Hepatocyte (in vitro differentiated cells): ENCODE measurements around the gene PXMP4. TPM values are rescaled to one million over a fixed set of nuclear protein-coding genes. Genes with fewer than 3 reads are reported as not detected.

Source experiments
- DNase-seq: peaks from one replicate; pipeline ENCODE4 v3.0.0-alpha.2; 2016; ENCODE audit warnings: low spot score
- H2AFZ ChIP-seq: fragments of 200-600 bp; sonication (generic); 2 replicates; pipeline ENCODE4 v1.6.0; 2016; ENCODE audit warnings: antibody characterized with exemption, mild to moderate bottlenecking
- H3K27ac ChIP-seq: fragments of 200-600 bp; sonication (generic); 2 replicates; pipeline ENCODE4 v1.5.1; 2016; ENCODE audit warnings: mild to moderate bottlenecking
- H3K27me3 ChIP-seq: fragments of 200-600 bp; sonication (generic); 2 replicates; pipeline ENCODE4 v1.6.1; 2016
- H3K36me3 ChIP-seq: fragments of 200-600 bp; sonication (generic); replicated peaks from 2 replicates; pipeline ENCODE4 v1.5.1; 2016; ENCODE audit warnings: low read depth; ENCODE audit not compliant: insufficient read depth
- H3K4me1 ChIP-seq: fragments of 200-600 bp; sonication (generic); 2 replicates; pipeline ENCODE4 v1.5.1; 2016; ENCODE audit warnings: mild to moderate bottlenecking, moderate library complexity; ENCODE audit not compliant: insufficient read depth
- H3K4me2 ChIP-seq: fragments of 200-600 bp; sonication (generic); 2 replicates; pipeline ENCODE4 v1.6.0; 2016
- H3K4me3 ChIP-seq: fragments of 200-600 bp; sonication (generic); 2 replicates; pipeline ENCODE4 v1.5.1; 2016; ENCODE audit warnings: mild to moderate bottlenecking
- H3K79me2 ChIP-seq: fragments of 200-600 bp; sonication (generic); 2 replicates; pipeline ENCODE4 v1.6.0; 2017; ENCODE audit warnings: mild to moderate bottlenecking
- H3K9me2 ChIP-seq: fragments of 200-600 bp; sonication (generic); replicated peaks from 2 replicates; pipeline ENCODE4 v1.6.0; 2017; ENCODE audit warnings: mild to moderate bottlenecking; ENCODE audit not compliant: insufficient read depth
- H3K9me3 ChIP-seq: fragments of 200-600 bp; sonication (generic); 2 replicates; pipeline ENCODE4 v1.5.1; 2016; ENCODE audit warnings: low read depth, mild to moderate bottlenecking
- H4K20me1 ChIP-seq: fragments of 200-600 bp; sonication (generic); 2 replicates; pipeline ENCODE4 v1.6.0; 2016; ENCODE audit warnings: mild to moderate bottlenecking; ENCODE audit not compliant: insufficient read depth, poor library complexity, severe bottlenecking
- CTCF ChIP-seq: fragments of 200-600 bp; sonication (generic); IDR thresholded peaks from 2 replicates; pipeline ENCODE4 v1.5.1; 2016; ENCODE audit warnings: antibody characterized with exemption, mild to moderate bottlenecking; ENCODE audit not compliant: poor library complexity
- EZH2 ChIP-seq: fragments of 200-600 bp; sonication (generic); IDR thresholded peaks from 2 replicates; pipeline ENCODE4 v1.6.1; 2016; ENCODE audit warnings: antibody characterized with exemption, mild to moderate bottlenecking, borderline replicate concordance
- EZH2phosphoT487 ChIP-seq: fragments of 200-600 bp; sonication (generic); IDR thresholded peaks from one replicate; pipeline ENCODE4 v1.6.1; 2018; ENCODE audit warnings: antibody characterized with exemption, mild to moderate bottlenecking, low read depth, moderate library complexity; ENCODE audit not compliant: unreplicated experiment, severe bottlenecking
- whole genome bisulfite sequencing: methylation state at CpG from one replicate; pipeline ENCODE4 v1.1.6; 2016; ENCODE audit warnings: low lambda C conversion rate; ENCODE audit errors: missing lambda C conversion rate; 5-methylcytosine and 5-hydroxymethylcytosine counted together
- polyA plus RNA-seq: library from polyadenylated mRNA; unstranded; fragments of >200 nt; fragmentation: Nextera tagmentation; extraction: Ambion mirVana; gene quantifications from 2 replicates; pipeline ENCODE4 v1.2.1, GENCODE V29; 2016
- total RNA-seq: library from RNA; depleted of rRNA; stranded (reverse); fragments of >200 nt; gene quantifications from 2 replicates; pipeline ENCODE4 v1.2.3, GENCODE V29; 2014

PXMP4 gene
- total and polyA plus RNA-seq, 2 experiments from 2014 or later, result 4.1 to 4.7 TPM

- no peaks in the 10 kb centered on the region for H3K9me2 ChIP-seq
- peaks cover 22% of the 10 kb centered on the region for H3K79me2 ChIP-seq
- peaks cover 32% of the 10 kb centered on the region for H3K4me1 ChIP-seq
- 9% methylated on average over 29 of the region's 29 CpGs for WGBS
- H3K27ac ChIP-seq, result peak overlapping the region; percentile 77
- peak overlapping the region; percentile 74 for H2AFZ ChIP-seq
- no peaks in the 10 kb centered on the region for H3K27me3 ChIP-seq
- no peaks in the 10 kb centered on the region for H4K20me1 ChIP-seq
- no peaks in the 10 kb centered on the region for H3K9me3 ChIP-seq
- no peak for DNase-seq
- no peaks in the 10 kb centered on the region for H3K36me3 ChIP-seq
- H3K4me2 ChIP-seq, result peak overlapping the region; percentile 99
- no peak for TF ChIP-seq CTCF
- TF ChIP-seq EZH2, result no peak
- TF ChIP-seq EZH2phosphoT487, result no peak
- H3K4me3 ChIP-seq, result peak overlapping the region; percentile 71
These were observed 46.5 kb downstream of the PXMP4 start for GRCh38 chr20:33673410-33674293.

GRCh38 chr20:33673114-33673409 is 47.0 kb downstream of the PXMP4 start:
- Histone ChIP-seq H3K9me3 (no peaks in the 10 kb centered on the region), H3K4me3 (peak overlapping the region; percentile 71), H3K4me2 (peak overlapping the region; percentile 99), H3K79me2 (peaks cover 22% of the 10 kb centered on the region), H3K9me2 (no peaks in the 10 kb centered on the region), H3K36me3 (no peaks in the 10 kb centered on the region), H2AFZ (no peak overlapping the region), H3K27ac (no peak overlapping the region), H4K20me1 (no peaks in the 10 kb centered on the region), H3K4me1 (peaks cover 32% of the 10 kb centered on the region), H3K27me3 (no peaks in the 10 kb centered on the region)
- no peak for DNase-seq
- WGBS, result 58% methylated on average over 4 of the region's 4 CpGs
- TF ChIP-seq CTCF, result no peak
- no peak for TF ChIP-seq EZH2phosphoT487
- no peak for TF ChIP-seq EZH2

GRCh38 chr20:33672426-33673113 is 47.5 kb downstream of the PXMP4 start:
- no peaks in the 10 kb centered on the region for H3K9me3 ChIP-seq
- no peak for DNase-seq
- H3K9me2 ChIP-seq, result no peaks in the 10 kb centered on the region
- no peaks in the 10 kb centered on the region for H3K36me3 ChIP-seq
- H4K20me1 ChIP-seq, result no peaks in the 10 kb centered on the region
- TF ChIP-seq CTCF (no peak), EZH2phosphoT487 (no peak), EZH2 (no peak)
- peaks cover 32% of the 10 kb centered on the region for H3K4me1 ChIP-seq
- peak overlapping the region; percentile 99 for H3K4me2 ChIP-seq
- no peaks in the 10 kb centered on the region for H3K27me3 ChIP-seq
- H2AFZ ChIP-seq, result no peak overlapping the region
- H3K4me3 ChIP-seq, result peak overlapping the region; percentile 71
- H3K27ac ChIP-seq, result no peak overlapping the region
- 54% methylated on average over 17 of the region's 17 CpGs for WGBS
- H3K79me2 ChIP-seq, result peaks cover 22% of the 10 kb centered on the region
